Neutrophil (primary cell): Measurements from ENCODE around the gene VEGFC.

Experiments
- H3K27ac ChIP-seq: fragments of 200-600 bp; sonication (generic); 2 replicates; pipeline ENCODE4 v1.5.1; 2016; ENCODE audit warnings: mild to moderate bottlenecking, moderate library complexity
- H3K27me3 ChIP-seq: fragments of 200-600 bp; sonication (generic); 2 replicates; pipeline ENCODE4 v1.6.0; 2016; ENCODE audit warnings: mild to moderate bottlenecking
- H3K36me3 ChIP-seq: fragments of 200-600 bp; sonication (generic); 2 replicates; pipeline ENCODE4 v1.5.1; 2017
- H3K4me1 ChIP-seq, 2 experiments: fragments of 200-600 bp in 1 of 2; sonication (generic) in 1 of 2; 1 replicate in 1 of 2; 2 replicates in 1 of 2; pipeline versions ENCODE4 v1.5.1 to v1.6.1; 2013 to 2016; ENCODE audit warnings: low read depth in 1 of 2, low read length in 1 of 2, mild to moderate bottlenecking in 1 of 2, moderate library complexity in 1 of 2; ENCODE audit not compliant: control insufficient read depth in 1 of 2, insufficient read depth in 1 of 2
- H3K4me3 ChIP-seq, 2 experiments: fragments of 200-600 bp in 1 of 2; sonication (generic) in 1 of 2; 1 replicate in 1 of 2; 2 replicates in 1 of 2; pipeline ENCODE4 v1.5.1; 2013 to 2016; ENCODE audit warnings: low read depth in 1 of 2, low read length in 1 of 2, mild to moderate bottlenecking in 1 of 2, moderate library complexity in 1 of 2
- H3K9me3 ChIP-seq: fragments of 200-600 bp; sonication (generic); 2 replicates; pipeline ENCODE4 v1.5.1; 2016
- CTCF ChIP-seq: fragments of 200-600 bp; sonication (generic); IDR thresholded peaks from 2 replicates; pipeline ENCODE4 v1.5.1; 2016; ENCODE audit warnings: antibody characterized with exemption

VEGFC gene

GRCh38 chr4:176645246-176645960 lies 147.3 kb downstream of the VEGFC start:
- no peak for TF ChIP-seq CTCF
- Histone ChIP-seq H3K4me3 (no peak overlapping the region), H3K27ac (no peak overlapping the region), H3K36me3 (no peaks in the 10 kb centered on the region), H3K27me3 (no peaks in the 10 kb centered on the region), H3K9me3 (no peaks in the 10 kb centered on the region), H3K4me1 (no peaks in the 10 kb centered on the region)

- no peak overlapping the region for H3K27ac ChIP-seq
- H3K9me3 ChIP-seq: no peaks in the 10 kb centered on the region
- no peak for TF ChIP-seq CTCF
- H3K4me3 ChIP-seq: no peak overlapping the region
- H3K4me1 ChIP-seq: no peaks in the 10 kb centered on the region
- H3K27me3 ChIP-seq: no peaks in the 10 kb centered on the region
- H3K36me3 ChIP-seq: no peaks in the 10 kb centered on the region
Observed at GRCh38 chr4:176642472-176642871, 150.2 kb downstream of the VEGFC start.

GRCh38 chr4:176641237-176641636 lies 151.5 kb downstream of the VEGFC start:
- Histone ChIP-seq H3K4me1 (no peaks in the 10 kb centered on the region), H3K27ac (no peak overlapping the region), H3K36me3 (no peaks in the 10 kb centered on the region), H3K27me3 (no peaks in the 10 kb centered on the region), H3K4me3 (no peak overlapping the region), H3K9me3 (no peaks in the 10 kb centered on the region)
- TF ChIP-seq CTCF: no peak

GRCh38 chr4:176638992-176639391 lies 153.7 kb downstream of the VEGFC start:
- Histone ChIP-seq H3K4me1 (no peaks in the 10 kb centered on the region), H3K36me3 (no peaks in the 10 kb centered on the region), H3K27ac (no peak overlapping the region), H3K9me3 (no peaks in the 10 kb centered on the region), H3K4me3 (no peak overlapping the region), H3K27me3 (no peaks in the 10 kb centered on the region)
- TF ChIP-seq CTCF: no peak

- no peaks in the 10 kb centered on the region for H3K36me3 ChIP-seq
- no peak overlapping the region for H3K4me3 ChIP-seq
- no peaks in the 10 kb centered on the region for H3K27me3 ChIP-seq
- no peak for TF ChIP-seq CTCF
- no peak overlapping the region for H3K27ac ChIP-seq
- H3K4me1 ChIP-seq: no peaks in the 10 kb centered on the region
- H3K9me3 ChIP-seq: no peaks in the 10 kb centered on the region
Observed at GRCh38 chr4:176636292-176636691, 156.4 kb downstream of the VEGFC start.
